NCI-H2227 (cell line): ENCODE measurements around the gene LETMD1.

Experiments used
- DNase-seq: peaks from one replicate; lab custom pipeline; 2025; ENCODE audit not compliant: unreplicated experiment; lab: John Stamatoyannopoulos, UW

The LETMD1 gene

DNA sequence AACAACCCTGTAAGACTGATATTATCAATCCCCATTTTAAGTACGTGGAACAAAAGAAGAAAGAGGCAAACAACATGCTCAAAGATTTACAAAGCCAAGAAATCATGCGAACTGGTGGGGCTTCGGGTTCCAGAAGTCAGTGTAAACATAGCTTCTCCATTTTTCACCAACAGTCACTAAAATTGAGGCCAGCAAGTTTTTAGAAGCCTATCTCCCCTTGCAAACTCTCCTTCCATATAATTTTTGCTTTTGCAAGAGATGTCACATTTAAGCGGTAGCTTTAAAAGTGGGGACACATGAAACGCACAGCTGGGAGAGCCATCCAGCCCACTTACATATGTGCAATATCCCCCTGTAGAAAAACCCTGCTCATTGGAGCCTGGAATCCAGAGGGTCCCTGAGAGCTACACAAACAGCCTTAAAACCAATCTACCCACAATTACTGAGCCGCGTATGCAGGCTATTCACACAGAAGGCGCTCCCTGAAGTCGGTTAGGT, 22.7 kb upstream of the LETMD1 start:
- DNase-seq = no peak

DNA sequence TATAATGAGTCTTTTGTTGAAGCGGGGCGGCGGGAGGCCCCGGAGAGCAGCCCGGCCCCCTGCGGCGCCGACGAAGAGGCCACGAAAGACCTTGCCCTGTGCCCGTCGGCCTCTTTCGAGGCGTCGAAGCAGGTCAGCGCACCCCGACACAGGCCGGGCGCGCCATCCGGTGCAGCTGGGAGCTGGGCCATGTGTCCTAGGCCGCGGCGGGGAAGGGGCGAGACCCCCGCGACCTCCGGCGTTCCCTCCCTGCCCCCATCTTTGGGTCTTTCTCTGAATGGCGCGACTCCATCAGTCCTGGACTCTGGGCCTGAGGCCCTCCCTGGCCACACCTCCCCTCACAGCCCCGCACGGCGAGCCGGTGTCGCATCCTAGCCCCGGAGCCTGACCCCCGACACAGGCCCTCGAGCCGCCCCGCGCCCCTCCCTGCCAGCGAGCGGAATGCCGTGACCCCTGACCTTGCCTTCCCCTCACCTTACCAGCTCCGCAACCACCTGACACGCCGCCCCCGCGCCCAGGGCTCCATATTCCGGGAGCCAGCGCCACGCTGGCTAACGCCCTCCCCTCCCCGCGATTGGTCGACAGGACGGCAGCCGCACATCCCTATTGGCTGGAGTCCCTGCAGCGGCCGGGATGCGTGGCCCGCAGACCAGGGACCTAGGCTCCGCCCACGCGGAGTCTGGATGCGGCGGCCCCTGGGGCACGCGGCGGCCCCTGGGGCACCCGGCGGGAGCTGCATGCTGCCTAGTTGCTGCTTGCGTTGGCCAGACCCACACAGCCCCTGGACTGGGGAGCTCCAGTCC, 22.1 kb upstream of the LETMD1 start, which contains the start of gene SLC11A2:
SLC11A2 (minus strand) TSS at position 549 of the 803 bp plus-strand sequence. CDS start 15,656 bp downstream, outside the sequence.
- peak; percentile 92 for DNase-seq

DNA sequence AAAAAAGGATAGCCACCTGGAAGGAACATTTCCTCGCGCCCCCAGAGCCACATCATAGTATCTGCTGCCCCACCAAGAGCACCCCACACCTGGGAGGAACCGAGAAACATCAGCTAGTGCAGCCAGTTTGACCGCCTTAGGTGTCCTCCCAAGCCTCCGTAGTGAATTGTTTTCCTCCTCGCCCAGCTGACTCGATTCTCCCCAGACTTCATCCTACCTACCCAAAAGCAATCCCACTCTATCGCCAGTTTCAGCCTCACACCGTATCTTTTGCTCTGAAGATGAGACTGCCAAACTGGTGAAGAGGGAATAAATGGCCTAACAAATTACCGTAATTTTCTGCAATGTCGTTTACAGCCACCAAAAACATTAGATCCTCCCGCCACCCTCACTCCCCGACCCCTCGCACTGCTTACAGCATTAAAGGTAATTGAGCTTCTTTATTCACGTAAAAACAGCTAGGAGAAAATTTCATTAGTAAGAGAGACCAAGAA, 20.7 kb upstream of the LETMD1 start:
- DNase-seq = peak; percentile 5

DNA sequence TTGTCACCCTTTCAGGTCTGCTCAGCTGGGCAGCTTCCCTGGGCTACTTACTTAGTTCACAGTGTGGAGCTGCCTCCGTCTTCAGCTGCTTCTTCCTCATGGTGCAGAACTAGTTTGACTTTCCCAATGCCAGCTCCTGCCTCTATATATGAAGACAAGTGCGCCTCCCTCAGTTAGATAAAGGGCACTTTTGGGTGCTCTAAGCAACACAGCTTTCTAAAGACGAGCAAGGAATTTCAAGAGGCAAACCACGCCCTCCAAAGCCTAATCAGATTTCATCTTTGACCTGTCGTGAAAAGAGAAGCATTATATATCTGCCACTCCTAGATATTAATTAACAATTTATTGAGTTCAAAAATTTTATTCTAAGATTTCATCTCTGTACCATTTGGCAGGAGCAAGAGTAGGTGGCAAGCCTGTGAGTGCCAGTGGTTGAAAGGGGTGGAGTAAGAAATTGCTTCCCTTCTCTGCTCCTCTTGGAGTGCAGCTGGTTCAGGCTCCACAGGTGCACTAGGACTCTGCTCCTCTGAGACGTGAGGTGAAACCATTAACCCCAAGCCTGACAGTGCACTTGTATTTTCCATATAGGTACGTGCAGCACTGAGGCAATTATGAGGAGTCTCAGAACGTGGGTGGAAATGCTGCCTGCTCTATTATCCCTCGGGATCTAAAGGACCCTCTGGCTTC, 19.9 kb upstream of the LETMD1 start:
- DNase-seq = peak; percentile 45

DNA sequence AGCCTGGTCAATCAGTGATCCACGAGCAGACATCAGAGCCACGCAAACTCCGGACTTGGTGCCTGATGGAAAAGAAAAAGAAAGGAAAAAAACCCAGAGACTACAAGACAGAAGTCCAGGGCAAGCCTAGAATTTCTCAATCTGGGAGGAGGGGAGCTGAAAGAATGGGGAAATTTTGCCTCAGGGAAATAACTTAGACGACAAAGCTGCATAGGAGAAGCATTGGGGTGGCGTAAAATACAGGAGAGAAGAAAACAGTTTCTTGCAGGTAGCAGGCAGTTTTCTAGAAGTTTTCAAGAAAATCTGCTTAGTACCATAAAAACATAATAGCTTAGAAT, 19.3 kb upstream of the LETMD1 start:
- no peak for DNase-seq

DNA sequence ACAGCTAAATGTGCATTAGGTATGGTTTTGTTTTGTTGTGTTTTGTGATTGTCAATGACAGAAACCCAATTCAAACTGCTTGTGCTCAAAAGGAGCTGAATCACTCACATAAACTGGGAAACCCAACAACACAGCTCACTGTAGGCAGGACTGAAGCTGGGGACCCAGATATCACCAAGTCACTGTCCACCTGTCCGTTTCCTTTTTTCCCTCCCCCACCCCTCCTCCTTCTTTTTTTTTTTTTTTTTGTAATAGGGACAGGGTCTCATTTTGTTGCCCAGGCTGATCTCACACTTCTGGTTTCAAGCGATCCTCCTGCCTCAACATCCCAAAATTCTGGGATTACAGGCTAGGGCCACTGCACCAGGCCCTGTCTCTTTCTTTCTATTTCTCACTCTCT, 15.1 kb upstream of the LETMD1 start:
- no peak for DNase-seq

DNA sequence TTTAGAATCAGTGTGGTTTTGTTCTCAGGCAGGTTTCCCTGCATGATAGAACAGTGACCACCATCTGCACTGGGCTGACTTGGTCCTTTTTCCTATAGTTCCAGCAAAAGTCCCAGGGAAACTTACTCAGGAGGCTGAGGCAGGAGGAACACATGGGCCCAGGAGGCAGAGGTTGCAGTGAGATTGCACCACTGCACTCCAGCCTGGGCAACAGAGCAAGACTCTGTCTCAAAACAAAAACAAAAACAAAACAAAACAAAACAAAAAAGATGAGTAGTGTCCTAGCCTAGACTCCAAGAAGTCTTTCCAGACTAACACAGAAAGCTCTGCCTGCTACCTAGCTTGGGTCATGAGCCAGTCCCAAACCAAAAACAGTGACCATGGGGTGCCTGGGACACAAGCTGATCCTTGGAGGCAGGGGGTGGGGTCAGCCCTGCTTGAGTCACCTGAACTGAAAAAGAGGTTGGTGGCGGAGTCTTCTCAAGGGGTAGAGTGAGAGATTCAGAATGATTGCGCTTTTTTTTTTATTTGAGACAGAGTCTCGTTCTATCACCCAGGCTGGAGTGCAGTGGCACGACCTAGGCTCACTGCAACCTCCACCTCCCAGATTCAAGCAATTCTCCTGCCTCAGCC, 14.6 kb upstream of the LETMD1 start:
- DNase-seq = no peak

DNA sequence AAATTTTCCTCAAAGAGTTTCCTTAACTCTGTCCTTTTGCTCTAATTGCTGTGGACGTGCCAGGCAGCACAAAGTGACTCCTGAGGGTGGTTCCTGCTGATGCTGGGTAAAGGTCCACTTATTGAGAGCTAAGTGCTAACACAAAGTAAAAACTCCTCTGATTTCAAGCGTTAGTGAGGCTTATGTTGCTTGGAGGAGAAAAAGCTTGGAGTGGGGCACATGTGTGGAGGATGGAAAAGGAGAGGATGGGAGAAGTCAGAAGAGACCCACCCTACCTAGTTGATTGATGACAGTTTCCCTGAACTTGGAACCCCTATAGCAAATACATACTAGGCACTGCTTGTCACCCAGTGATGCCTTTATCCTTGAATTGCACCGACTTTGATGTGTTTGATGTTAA, 11.8 kb upstream of the LETMD1 start:
- no peak for DNase-seq

DNA sequence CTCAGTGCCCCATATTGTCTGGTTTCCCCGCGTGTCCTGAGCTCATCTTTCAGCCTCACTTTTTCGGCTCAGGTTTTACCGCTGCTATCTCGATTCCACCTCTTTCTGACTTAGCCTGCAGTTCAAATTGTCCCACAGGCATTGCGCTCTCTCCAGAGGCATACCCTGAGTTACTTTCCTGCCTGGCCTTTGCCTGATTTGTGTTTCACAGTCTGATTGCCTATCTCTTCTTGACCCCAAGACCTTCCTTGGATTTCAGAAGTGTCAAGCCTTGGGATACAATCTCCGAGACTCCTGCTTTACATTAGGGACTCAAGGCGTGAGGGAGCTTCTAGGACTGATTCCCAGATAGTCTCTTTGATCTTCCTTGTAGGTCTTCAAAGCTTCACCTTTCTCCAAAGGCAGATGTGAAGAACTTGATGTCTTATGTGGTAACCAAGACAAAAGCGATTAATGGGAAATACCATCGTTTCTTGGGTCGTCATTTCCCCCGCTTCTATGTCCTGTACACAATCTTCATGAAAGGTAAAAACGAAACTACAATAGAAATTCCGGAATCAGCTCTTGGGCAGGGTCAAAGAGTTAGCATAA, 629 bp downstream of the LETMD1 start:
- DNase-seq = peak; percentile 12

DNA sequence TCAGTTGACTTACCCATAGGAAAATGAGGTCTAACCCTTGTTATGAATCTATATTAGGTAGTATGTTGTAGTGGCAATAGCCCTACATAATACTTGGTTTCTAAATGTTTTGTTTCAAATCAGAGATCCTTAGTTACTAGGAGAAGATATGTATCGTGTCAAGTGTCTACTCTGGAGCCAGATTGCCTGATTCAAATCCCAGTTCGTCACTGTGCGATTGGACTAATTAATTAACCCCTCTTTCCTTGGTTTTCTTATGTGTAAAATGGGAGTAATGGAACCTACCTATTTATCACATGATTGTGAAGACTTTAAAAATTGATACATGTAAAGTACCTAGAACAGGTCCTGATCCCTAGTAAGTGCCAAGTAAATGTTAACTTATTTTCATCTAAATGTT, 1.4 kb downstream of the LETMD1 start:
- no peak for DNase-seq

DNA sequence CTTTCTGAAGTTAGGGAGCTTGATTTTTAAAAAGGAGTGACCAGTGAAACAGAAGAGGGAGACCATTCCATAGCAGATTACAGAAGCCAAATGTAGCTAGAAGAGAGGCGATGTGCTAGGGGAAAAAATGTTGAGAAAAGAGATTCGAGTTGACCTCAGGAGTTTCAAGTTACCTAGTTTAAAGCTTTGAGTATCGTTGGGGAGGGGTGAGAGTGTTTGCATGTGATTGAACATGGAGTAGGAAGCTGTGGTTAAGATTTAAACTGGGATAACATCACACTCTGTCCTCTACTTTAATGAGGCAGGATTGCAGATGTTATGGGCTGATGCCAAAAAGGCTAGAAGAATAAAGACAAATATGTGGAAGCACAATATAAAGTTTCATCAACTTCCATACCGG, 3.7 kb downstream of the LETMD1 start:
- DNase-seq = no peak

DNA sequence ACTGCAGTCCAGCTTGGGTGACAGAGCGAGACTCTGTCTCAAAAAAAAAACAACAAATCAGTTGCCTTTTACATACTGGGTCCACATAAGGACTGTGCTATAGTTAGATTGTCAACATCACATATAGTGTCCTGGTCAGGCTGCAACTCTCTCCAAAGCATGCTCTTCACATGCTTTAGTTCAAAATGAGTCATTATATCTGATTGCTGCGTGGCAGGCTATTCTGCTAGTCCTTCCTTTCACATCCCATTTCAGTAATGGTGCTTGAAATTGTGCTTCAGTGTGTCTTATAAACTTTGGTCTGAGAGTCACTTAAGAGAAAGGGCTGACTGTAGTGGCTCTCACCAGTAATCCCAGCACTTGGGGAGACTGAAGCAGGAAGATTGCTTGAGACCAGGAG, 6.9 kb downstream of the LETMD1 start:
- DNase-seq = no peak

DNA sequence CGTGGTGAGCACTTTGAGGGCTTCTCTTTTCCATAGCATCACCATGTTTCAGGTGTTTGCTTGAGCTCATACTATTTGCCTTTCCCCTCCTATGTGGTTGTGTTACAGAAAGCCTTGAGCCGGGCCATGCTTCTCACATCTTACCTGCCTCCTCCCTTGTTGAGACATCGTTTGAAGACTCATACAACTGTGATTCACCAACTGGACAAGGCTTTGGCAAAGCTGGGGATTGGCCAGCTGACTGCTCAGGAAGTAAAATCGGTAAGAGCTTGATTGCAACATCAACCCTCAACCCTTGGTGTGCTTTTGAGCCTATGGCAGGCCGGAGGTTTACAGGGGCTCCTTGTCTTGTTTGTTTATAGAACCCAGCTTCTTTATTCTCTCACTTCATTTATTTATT, 8.1 kb downstream of the LETMD1 start:
- DNase-seq = no peak

DNA sequence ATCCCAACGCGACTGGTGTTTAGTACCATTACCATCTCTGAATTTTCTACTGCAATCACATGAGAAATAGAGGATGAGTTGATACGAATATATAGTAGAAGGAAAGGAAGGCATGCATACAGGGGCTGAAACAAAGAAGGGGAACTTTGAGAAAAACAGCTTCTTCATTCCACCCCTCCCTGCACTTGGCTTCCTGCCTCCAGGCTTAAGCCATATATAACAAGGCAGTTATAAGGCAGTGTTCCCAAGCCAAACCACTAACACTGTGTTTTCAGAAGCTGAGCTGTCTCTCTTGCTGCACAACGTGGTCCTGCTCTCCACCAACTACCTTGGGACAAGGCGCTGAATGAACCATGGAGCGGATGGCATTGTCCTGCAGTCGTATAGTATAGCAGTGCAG, 11.0 kb downstream of the LETMD1 start:
- DNase-seq = no peak

DNA sequence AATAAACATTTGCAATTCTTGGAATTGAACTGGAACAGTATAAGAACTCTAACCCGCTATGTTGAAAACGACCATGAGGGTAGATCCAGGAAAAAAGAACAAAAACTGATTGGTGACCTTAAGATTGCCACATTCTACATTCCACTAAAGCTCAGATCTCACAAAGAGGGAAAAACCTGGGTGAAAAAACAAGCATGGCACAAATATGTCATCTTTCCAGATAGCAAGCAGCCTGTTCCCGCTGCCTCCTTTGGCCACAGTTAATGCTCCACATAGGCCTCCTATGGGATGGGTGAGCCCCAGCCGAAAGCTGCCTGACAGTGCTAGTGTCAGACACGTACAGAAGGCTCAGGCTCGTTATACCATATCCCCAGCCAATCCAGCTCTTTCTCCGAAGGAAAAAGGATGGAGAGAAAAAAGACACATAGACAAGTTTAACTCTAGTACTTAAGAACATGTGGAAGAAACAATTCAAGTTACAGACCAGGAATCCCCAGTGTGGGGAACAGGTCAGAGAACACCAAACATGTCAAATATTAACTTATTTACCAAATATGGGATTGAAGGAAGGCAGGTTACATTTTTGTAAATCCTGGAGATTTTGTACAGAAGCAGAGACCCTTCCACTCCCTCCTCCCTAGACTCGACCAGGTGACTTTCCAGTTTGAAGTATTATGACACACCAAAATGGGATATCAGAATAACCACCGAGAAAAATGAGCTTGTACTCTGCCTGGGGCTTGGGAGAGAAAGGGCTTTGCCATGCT, 14.7 kb downstream of the LETMD1 start:
- DNase-seq = no peak

DNA sequence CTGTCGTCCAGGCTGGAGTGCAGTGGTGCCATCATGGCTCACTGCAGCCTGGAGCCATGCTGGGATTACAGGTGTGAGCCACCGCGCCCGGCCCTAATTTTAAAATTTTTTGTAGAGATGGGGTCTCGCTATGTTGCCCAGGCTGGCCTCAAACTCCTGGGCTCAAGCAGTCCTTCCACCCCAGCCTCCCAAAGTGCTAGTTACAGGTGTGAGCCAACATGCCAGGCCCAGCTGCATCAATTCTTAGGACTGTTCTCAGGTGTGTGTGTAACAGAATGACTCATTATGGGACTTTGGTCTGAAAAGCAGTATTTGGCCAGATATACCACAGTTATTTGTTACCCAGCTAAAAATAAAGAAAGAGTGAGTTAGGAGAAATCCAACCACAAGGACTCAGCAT, 17.4 kb downstream of the LETMD1 start:
- DNase-seq = no peak

DNA sequence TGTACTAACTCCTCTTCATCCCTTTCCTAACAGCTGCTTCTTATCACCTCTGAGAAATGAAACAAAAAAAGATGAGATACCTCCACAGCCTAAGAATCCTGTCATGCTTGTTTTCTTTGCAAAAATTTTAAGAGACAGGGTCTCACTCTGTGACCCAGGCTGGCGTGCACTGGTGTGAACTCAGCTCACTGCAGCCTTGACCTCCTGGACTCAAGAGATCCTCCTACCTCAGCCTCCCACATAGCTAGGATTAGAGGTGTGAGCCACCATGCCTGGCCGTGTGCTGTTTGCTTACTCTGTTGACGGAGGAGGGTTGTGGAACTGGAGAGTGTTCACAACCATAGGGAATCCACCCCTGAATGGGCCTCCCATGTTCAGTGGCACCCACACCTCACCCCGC, 19.1 kb downstream of the LETMD1 start:
- no peak for DNase-seq

DNA sequence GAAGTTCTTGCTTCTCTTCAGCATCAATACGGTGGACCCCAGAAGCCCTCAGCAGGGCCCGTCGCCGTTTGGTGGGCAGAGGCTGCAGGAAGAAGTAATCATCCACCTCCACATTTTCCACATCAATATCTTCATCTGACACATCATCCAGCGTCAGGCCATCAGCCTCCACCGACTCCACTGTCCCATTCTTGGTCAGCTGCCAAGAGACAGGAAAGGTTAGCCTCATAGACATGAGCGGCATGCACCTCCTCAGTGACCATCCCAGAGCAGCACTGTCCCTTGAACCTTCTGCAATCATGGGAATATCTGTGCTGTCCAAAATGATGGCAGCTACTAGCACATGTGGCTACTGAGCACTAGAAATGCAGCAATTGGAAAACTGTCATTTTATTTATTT, 19.6 kb downstream of the LETMD1 start:
- no peak for DNase-seq

DNA sequence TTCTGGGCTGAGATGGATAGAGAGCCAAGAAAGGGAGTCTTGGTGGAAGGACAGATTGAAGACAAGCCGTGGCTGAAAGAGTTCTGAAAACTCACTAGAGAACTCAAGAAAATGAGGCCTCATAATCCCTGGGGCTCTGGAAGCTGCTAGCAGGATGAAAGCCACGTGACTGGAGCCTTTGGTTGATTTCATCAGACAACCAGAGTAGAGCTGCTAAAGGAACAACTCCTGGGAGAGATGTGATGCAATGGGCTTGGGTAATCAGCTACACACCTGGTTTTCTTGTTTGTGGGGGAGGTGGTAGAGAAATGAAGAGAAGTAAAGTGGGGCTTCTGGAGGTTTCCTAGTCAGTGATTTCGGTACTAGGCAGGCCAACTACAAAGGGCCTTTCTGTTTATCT, 21.9 kb downstream of the LETMD1 start:
- no peak for DNase-seq

DNA sequence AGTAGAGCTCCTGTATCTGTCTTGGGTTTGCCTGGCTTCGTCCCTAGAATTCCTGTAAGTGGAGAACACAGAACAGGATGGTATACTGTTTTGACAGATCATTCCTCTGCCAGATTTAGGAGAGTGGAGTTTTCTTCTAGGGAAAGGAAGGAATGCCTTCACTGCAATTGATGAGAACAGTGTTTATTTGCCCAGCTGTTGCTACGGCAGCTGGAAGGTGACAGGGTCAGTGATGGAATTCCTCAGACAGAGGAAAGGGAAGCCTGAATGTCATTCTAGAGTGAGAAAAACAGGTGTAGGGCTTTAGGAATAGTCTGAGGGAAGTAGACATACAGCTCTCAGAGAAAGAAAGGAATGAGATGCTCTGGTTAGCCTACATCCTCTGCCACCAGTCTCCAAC, 23.5 kb downstream of the LETMD1 start:
- no peak for DNase-seq

DNA sequence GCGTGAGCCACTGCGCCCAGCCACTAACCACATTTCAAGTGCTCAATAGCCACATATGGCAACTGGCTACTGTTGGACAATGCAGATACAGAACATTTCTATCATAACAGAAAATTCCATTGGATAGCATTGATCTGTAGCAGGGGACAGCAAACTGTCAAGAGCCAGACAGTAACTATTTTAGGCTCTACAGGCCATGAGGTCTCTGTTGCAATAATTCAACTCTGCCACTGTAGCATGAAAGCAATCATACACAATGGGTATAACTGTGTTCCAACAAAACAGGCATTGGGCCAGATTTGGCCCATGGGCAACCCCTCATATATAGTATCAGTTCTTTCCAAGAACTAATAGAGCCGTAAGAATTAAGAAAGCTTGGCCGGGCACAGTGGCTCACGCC, 27.3 kb downstream of the LETMD1 start:
- DNase-seq = no peak
